OCI-LY1 (cell line): Measurements from ENCODE around the gene ERCC5.

Experiments
- H2AFZ ChIP-seq: fragments of 200-600 bp; sonication (generic), shearing (Covaris generic); 2 replicates; pipeline ENCODE4 v1.6.0; 2014; ENCODE audit warnings: antibody characterized with exemption, mild to moderate bottlenecking, low read length
- H3F3A ChIP-seq: fragments of 200-600 bp; sonication (generic), shearing (Covaris generic); 2 replicates; pipeline ENCODE4 v1.6.0; 2014; ENCODE audit warnings: mild to moderate bottlenecking, antibody characterized with exemption, low read length, moderate library complexity; ENCODE audit not compliant: insufficient read depth
- H3K27ac ChIP-seq: fragments of 200-600 bp; sonication (generic); 2 replicates; pipeline ENCODE4 v1.5.1; 2014; ENCODE audit warnings: low read length, mixed run types, mild to moderate bottlenecking, low read depth; ENCODE audit not compliant: poor library complexity, severe bottlenecking
- H3K27me3 ChIP-seq: fragments of 200-600 bp; sonication (generic); 2 replicates; pipeline ENCODE4 v1.6.0; 2014; ENCODE audit warnings: antibody characterized with exemption, mild to moderate bottlenecking, low read length, moderate library complexity; ENCODE audit not compliant: insufficient read depth
- H3K36me3 ChIP-seq: fragments of 200-600 bp; sonication (generic); 2 replicates; pipeline ENCODE4 v1.6.1; 2014; ENCODE audit warnings: mild to moderate bottlenecking, antibody characterized with exemption, low read length, moderate library complexity, mixed read lengths; ENCODE audit not compliant: insufficient read depth
- H3K4me1 ChIP-seq: fragments of 200-600 bp; sonication (generic); 2 replicates; pipeline ENCODE4 v1.5.1; 2014; ENCODE audit warnings: mild to moderate bottlenecking, low read length, moderate library complexity; ENCODE audit not compliant: insufficient read depth, severe bottlenecking
- H3K4me2 ChIP-seq: fragments of 200-600 bp; sonication (generic), shearing (Covaris generic); 2 replicates; pipeline ENCODE4 v1.6.1; 2014; ENCODE audit warnings: low read length
- H3K4me3 ChIP-seq: fragments of 200-600 bp; sonication (generic); 2 replicates; pipeline ENCODE4 v1.5.1; 2014; ENCODE audit warnings: low read length, low read depth, mild to moderate bottlenecking, mixed read lengths; ENCODE audit not compliant: poor library complexity, severe bottlenecking
- H3K79me2 ChIP-seq: fragments of 200-600 bp; shearing (Covaris generic); 2 replicates; pipeline ENCODE4 v1.6.1; 2016; ENCODE audit warnings: mixed run types, low read length, mixed read lengths; ENCODE audit not compliant: insufficient read depth
- H3K9ac ChIP-seq: fragments of 200-600 bp; sonication (generic), shearing (Covaris generic); 2 replicates; pipeline ENCODE4 v1.6.1; 2014; ENCODE audit warnings: mild to moderate bottlenecking, low read length, mixed read lengths
- H3K9me2 ChIP-seq: fragments of 200-600 bp; sonication (generic), shearing (Covaris generic); 2 replicates; pipeline ENCODE4 v1.6.1; 2014; ENCODE audit warnings: low read depth, mild to moderate bottlenecking, low read length, mixed read lengths
- H3K9me3 ChIP-seq: fragments of 200-600 bp; shearing (Covaris generic); 2 replicates; pipeline ENCODE4 v1.6.1; 2014; ENCODE audit warnings: low read length, mixed read lengths
- H4K20me1 ChIP-seq: fragments of 200-600 bp; sonication (generic), shearing (Covaris generic); 2 replicates; pipeline ENCODE4 v1.6.0; 2016; ENCODE audit warnings: mild to moderate bottlenecking, low read length; ENCODE audit not compliant: insufficient read depth
- EZH2 ChIP-seq: fragments of 200-600 bp; sonication (generic), shearing (Covaris generic); IDR thresholded peaks from 2 replicates; pipeline ENCODE4 v1.8.0; 2017; ENCODE audit warnings: borderline replicate concordance, mixed run types, mild to moderate bottlenecking, antibody characterized with exemption, low read length, moderate library complexity, mixed read lengths
- TF ChIP-seq, protein P1 (sequence below): fragments of 200-600 bp; sonication (generic), shearing (Covaris generic); IDR thresholded peaks from 2 replicates; pipeline ENCODE4 v1.5.1; 2017; ENCODE audit warnings: mild to moderate bottlenecking, antibody characterized with exemption, low read length, moderate library complexity, mixed read lengths

The ERCC5 gene

DNA sequence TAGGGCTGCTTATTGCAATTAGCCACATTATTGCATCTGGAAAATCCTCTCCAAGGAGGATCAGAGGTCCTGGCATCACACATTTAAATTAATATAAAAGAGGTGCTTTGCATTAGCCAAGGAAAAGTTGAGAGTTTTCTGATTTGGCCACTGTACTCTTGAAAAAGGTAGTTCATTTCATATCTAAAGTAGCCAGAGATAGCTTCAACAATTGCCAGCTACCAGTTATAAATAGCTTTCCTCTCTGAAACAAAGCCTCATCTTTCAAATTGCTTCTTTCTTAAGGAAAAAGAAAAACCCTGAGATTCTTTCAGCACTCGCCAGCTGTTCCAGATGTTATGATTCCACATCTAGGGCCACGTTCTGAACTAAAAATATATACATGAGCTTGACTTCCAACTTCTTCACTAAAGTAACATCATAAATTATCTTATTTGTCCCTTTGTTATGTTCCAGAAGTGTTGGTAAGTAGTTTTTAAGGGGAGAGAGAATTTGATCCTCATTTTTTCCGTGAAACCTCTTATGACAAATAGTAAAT, 69.6 kb downstream of the ERCC5 start:
- Histone ChIP-seq H3K9me3 (peaks cover 8% of the 10 kb centered on the region), H3K79me2 (no peaks in the 10 kb centered on the region), H3K27me3 (no peaks in the 10 kb centered on the region), H3K4me1 (peaks cover 5% of the 10 kb centered on the region), H3K4me2 (no peak overlapping the region), H3K9me2 (no peaks in the 10 kb centered on the region), H3K27ac (no peak overlapping the region), H3K9ac (no peak overlapping the region), H3K36me3 (no peaks in the 10 kb centered on the region; the same call in 1 of the 2 replicates), H2AFZ (no peak overlapping the region), H3K4me3 (no peak overlapping the region), H3F3A (no peaks in the 10 kb centered on the region), H4K20me1 (no peaks in the 10 kb centered on the region)
- TF ChIP-seq EZH2 = no peak
- TF ChIP-seq, protein P1, sequence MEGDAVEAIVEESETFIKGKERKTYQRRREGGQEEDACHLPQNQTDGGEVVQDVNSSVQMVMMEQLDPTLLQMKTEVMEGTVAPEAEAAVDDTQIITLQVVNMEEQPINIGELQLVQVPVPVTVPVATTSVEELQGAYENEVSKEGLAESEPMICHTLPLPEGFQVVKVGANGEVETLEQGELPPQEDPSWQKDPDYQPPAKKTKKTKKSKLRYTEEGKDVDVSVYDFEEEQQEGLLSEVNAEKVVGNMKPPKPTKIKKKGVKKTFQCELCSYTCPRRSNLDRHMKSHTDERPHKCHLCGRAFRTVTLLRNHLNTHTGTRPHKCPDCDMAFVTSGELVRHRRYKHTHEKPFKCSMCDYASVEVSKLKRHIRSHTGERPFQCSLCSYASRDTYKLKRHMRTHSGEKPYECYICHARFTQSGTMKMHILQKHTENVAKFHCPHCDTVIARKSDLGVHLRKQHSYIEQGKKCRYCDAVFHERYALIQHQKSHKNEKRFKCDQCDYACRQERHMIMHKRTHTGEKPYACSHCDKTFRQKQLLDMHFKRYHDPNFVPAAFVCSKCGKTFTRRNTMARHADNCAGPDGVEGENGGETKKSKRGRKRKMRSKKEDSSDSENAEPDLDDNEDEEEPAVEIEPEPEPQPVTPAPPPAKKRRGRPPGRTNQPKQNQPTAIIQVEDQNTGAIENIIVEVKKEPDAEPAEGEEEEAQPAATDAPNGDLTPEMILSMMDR = no peak

DNA sequence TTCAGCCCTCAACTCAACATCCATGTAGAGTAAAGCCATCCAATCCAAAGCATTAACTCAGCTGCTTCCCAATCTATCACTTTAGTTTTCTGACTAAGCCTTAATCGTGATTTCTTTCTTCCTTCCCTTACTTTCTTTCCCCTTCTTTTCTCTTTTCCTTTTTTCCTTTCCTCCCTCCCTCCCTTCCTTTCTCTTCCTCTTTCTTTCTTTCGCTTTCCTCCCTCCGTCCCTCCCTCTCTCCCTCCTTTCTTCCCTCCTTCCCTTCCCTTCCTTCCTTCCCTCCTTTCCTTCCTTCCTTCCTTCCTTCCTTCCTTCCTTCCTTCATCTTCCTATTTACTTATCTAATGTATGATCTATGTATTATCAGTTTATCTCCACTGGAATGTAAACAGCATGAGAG, 71.2 kb downstream of the ERCC5 start:
- H3K27ac ChIP-seq = no peak overlapping the region
- H3K9me3 ChIP-seq = peaks cover 8% of the 10 kb centered on the region
- no peaks in the 10 kb centered on the region; the same call in 1 of the 2 replicates for H3K36me3 ChIP-seq
- no peak overlapping the region for H3K4me2 ChIP-seq
- peaks cover 5% of the 10 kb centered on the region for H3K4me1 ChIP-seq
- no peaks in the 10 kb centered on the region for H3K9me2 ChIP-seq
- H3K4me3 ChIP-seq = no peak overlapping the region
- H3K9ac ChIP-seq = no peak overlapping the region
- H3K79me2 ChIP-seq = no peaks in the 10 kb centered on the region
- TF ChIP-seq EZH2 = no peak
- TF ChIP-seq, protein P1 = no peak
- H3K27me3 ChIP-seq = no peaks in the 10 kb centered on the region
- no peaks in the 10 kb centered on the region for H4K20me1 ChIP-seq
- H3F3A ChIP-seq = no peaks in the 10 kb centered on the region
- H2AFZ ChIP-seq = no peak overlapping the region

DNA sequence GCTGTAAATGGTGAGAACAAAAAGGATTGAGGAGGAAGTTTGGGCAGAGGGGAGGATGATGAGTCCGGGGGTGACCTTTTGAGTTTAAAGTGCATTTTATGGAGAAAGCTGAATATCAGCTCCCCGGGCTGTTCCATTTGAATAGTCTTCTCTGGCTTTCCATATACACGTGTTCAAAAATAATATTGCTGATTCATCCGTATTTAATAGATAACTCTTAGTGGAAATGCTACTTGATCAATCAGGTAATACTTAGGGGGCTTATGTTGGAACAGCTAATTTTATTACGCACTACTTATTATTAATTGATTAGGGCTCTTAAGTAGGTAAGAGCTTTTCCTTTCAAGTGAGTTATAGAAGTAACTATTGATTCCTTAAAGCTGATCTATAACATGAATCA, 76.4 kb downstream of the ERCC5 start:
- Histone ChIP-seq H4K20me1 (no peaks in the 10 kb centered on the region), H3K9me2 (no peaks in the 10 kb centered on the region), H3K27ac (no peak overlapping the region), H3K4me1 (no peaks in the 10 kb centered on the region), H3K4me3 (no peak overlapping the region), H3K79me2 (no peaks in the 10 kb centered on the region), H3K9ac (no peak overlapping the region), H3K27me3 (no peaks in the 10 kb centered on the region), H3F3A (no peaks in the 10 kb centered on the region), H3K4me2 (no peak overlapping the region), H2AFZ (no peak overlapping the region), H3K36me3 (no peaks in the 10 kb centered on the region; the same call in 1 of the 2 replicates), H3K9me3 (peaks cover 18% of the 10 kb centered on the region)
- TF ChIP-seq, protein P1 = no peak
- TF ChIP-seq EZH2 = no peak
